ENCODE measurements around the gene MYPN.
"Not testable (repeated sequence)": the region's sequence is repeated elsewhere in the genome, so short reads cannot be mapped to it uniquely, and the experiment has no call there.

Gene MYPN

DNA sequence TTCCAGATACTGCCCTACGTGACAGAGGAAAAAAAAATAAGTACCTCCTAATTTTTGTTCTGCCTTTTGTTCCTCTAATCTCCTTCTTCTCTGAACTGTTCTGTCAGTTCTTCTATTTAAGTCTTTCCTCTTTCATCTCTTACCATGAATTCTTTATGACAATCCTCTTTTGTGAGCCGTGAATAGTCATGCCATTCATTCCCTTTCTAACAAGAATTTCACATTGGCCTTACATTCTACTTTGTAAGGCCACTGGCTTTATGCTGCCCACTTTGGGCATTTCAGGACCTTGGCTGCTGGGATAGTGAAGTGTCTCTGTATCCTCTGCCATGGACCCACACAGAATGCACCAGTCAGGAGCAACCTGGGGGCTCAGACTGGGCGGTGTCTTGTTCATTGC, 69.7 kb downstream of the MYPN start:
- DNase-seq, result no peak

- DNase-seq, result no peak
These were observed 71.2 kb downstream of the MYPN start for GRCh38 chr10:68180490-68180889.

- no peak for DNase-seq
These were observed 75.3 kb downstream of the MYPN start for GRCh38 chr10:68184546-68184945.

DNA sequence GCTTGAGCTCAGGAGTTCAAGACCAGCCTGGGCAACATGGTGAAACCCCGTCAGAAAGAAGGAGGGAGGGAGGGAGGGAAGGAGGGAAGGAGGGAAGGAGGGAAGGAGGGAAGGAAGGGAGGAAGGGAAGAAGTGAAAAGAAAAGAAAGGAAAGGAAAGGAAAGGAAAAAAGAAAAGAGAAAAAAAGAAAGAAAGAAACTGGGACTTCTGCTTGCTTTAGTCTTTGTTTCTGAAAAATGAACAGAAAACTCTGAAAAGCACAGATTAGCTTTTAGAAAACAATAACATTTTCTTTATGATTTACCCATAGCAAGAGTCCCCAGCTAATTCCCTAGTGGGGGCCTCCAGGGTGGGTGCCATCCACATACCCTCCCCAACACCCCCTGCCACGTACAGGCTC, 75.8 kb downstream of the MYPN start:
- no peak for DNase-seq

- no peak for DNase-seq
These were observed 79.5 kb downstream of the MYPN start for GRCh38 chr10:68188835-68189234.

- DNase-seq, result no peak
These were observed 82.8 kb downstream of the MYPN start for GRCh38 chr10:68192113-68192512.

- DNase-seq, result no peak
These were observed 85.0 kb downstream of the MYPN start for GRCh38 chr10:68194290-68194689.

GRCh38 chr10:68195776-68196175, 86.5 kb downstream of the MYPN start:
- DNase-seq, result not testable (repeated sequence)

- no peak for DNase-seq
These were observed 87.4 kb downstream of the MYPN start for GRCh38 chr10:68196701-68197100.

- DNase-seq, result no peak
These were observed 93.7 kb downstream of the MYPN start for GRCh38 chr10:68202960-68203353.

- DNase-seq, result no peak
These were observed 99.2 kb downstream of the MYPN start for GRCh38 chr10:68208424-68209042.

DNA sequence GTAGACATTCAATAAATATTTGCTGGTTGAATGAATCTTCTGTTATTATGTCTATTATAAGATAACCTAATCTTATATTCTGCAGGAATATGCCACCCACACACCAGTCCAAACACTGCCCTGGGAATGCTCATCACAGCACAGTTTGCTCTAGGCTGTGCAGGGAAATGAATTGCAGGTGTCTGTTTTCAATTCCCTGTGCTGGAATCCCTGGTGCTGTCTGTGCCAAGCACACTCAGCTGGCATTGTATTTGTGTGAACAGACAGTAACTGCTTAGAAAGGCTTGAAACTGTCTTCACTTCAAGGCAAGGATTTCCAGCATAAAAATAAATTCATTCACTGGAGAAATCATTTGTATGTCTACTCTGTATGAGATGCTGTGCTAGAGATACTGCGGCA, 102.4 kb downstream of the MYPN start:
- no peak for DNase-seq

GRCh38 chr10:68212721-68213352, 103.5 kb downstream of the MYPN start:
- no peak for DNase-seq

DNA sequence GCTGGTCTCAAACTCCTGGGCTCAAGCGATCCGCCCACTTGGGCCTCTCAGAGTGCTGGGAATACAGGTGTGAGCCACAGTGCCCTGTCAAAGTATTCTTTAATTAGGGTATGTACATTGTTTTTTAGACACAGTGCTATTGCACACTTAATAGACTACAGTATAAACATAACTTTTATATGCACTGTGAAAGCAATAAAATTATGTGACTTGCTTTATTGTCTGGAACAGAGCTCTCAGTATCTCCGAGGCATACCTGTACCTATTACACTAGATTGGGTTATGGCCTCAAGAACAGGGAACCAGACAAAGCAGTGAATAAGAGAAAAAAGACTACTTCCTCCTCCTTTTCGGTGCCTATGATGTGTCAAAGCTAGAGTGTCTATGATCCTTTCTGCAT, 109.5 kb downstream of the MYPN start:
- DNase-seq, result no peak

DNA sequence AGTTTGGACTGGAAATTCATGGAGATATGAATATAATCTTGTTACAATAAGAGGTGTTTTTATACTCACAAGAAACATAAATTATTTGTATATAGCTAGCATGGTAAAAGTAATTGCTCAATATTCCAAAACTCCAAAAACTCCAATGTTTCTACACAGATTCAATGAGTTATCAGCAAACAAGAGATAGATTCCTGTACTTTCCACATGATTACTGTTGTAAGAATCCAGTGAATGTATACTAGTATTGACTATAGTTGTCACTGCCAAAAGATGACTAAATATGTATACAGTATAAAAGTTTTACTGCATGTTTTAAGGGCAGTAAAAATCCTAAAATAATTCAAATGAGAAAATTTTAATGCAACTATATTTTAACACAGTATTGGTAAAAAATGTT, 111.9 kb downstream of the MYPN start:
- DNase-seq, result no peak

GRCh38 chr10:68222391-68222790, 113.1 kb downstream of the MYPN start:
- no peak for DNase-seq

DNA sequence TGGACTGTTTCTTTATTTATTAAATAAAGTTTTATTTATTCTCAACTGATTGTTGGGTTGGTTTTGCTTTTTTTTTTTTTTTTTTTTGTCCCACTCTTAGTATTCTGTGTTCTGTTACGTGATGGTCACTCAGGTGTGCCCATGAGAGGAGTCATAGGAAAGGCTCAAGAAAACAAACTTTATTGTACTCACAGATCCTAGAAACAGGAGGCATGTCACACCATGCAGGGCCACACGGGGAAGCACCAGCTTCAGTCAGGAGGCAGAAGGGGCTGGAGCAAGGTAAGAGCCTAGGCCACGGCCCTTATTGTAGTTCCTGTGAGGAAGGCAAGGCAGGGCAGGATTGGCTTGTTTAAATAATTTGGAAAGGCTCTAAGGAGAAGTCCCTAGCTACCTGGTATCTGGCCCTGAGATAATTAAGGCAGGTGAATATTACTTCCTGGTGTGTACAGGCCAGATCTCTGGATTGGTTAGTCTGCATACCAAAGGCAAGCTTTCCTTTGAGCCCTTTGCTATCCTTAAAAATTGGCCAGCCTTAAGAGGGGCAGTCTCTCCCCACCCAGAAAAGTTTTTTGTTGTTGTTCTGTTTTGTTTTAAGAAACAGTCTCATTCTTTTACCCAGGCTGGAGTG, 114.4 kb downstream of the MYPN start:
- DNase-seq, result no peak

DNA sequence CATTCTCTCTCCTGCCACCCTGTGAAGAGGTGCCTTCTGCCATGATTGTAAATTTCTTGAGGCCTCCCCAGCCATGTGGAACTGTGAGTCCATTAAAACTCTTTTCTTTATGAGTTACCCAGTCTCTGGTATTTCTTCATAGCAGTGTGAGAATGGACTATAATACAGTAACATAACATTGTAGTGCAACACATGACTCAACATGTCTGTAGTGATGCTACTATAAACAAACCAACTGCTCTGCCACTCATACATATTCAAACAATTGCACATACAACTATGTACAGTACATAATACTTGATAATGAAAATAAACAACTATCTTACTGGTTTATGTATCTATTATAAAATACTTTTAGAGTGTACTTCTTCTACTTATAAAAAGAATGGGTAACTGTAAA, 115.5 kb downstream of the MYPN start:
- no peak for DNase-seq

- DNase-seq, result no peak
These were observed 121.0 kb downstream of the MYPN start for GRCh38 chr10:68230268-68230667.

- peak; percentile 43 for DNase-seq
These were observed 122.0 kb downstream of the MYPN start for GRCh38 chr10:68231106-68231816.

- no peak for DNase-seq
These were observed 122.5 kb downstream of the MYPN start, which contains the start of gene ATOH7 for GRCh38 chr10:68231817-68232251. TSS of gene ATOH7 (minus strand) at chr10:68232113. CDS start at chr10:68231677, 436 bp downstream.

DNA sequence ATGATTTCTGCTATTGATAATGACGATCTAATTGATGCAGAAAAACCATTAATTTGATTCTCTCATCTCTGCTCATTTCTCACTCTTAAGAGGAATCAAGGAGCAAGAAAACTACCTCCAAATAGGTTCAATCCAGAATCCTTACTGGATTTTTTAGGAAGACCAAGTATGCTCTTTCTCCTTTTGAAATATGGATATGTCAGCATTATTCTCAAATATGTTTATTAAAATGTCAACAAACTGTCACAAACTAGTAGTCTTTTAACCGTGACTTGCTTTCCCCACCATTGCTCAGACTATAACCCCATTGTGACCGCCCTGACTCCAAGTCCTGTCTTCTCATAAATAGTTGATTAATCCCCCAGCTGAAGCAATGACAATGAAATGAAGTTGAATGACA, 123.8 kb downstream of the MYPN start:
- no peak for DNase-seq

- DNase-seq, result no peak
These were observed 125.8 kb downstream of the MYPN start for GRCh38 chr10:68235111-68235510.

DNA sequence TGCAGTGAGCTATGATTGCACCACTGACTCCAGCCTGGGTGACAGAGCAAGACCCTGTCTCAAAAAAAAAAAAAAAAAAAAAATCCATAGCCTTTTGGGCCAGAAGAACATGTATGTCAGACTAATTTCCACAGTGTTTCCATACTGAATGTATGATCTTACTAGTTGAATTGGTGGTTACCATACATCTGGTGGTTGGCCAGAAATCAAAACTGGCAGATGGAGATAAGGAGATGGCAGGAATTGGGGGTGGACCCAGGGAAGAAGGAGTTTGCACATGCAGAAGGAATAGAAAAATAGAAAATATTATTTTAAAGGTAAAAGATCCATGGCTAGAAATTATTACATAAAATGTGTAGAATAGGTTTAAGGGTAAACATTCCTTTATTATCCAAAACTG, 126.3 kb downstream of the MYPN start:
- DNase-seq, result no peak
